HG02571 (cell line): ENCODE measurements around the gene LRP1B.

Experiments
- ATAC-seq: cut with Tn5 transposase; IDR thresholded peaks from one replicate; pipeline ENCODE4 v1.9.1; 2021; ENCODE audit warnings: mild to moderate bottlenecking, moderate library complexity; ENCODE audit not compliant: unreplicated experiment

The LRP1B gene

GRCh38 chr2:140880573-140880972 lies 1250.2 kb downstream of the LRP1B start:
- no peak for ATAC-seq

- no peak for ATAC-seq
Measured at GRCh38 chr2:140876015-140876414, 1254.8 kb downstream of the LRP1B start.

- ATAC-seq, result no peak
Measured at GRCh38 chr2:140873915-140874531, 1256.8 kb downstream of the LRP1B start.

- no peak for ATAC-seq
Measured at GRCh38 chr2:140869925-140870324, 1260.9 kb downstream of the LRP1B start.

GRCh38 chr2:140869107-140869506 lies 1261.7 kb downstream of the LRP1B start:
- no peak for ATAC-seq

GRCh38 chr2:140865837-140866236 lies 1265.0 kb downstream of the LRP1B start:
- no peak for ATAC-seq

GRCh38 chr2:140863713-140864112 lies 1267.1 kb downstream of the LRP1B start:
- ATAC-seq, result no peak

GRCh38 chr2:140862181-140862580 lies 1268.6 kb downstream of the LRP1B start:
- no peak for ATAC-seq

GRCh38 chr2:140861666-140862065 lies 1269.2 kb downstream of the LRP1B start:
- no peak for ATAC-seq

- no peak for ATAC-seq
Measured at GRCh38 chr2:140855471-140855870, 1275.3 kb downstream of the LRP1B start.

- no peak for ATAC-seq
Measured at GRCh38 chr2:140851258-140851981, 1279.4 kb downstream of the LRP1B start.

- no peak for ATAC-seq
Measured at GRCh38 chr2:140843186-140843585, 1287.6 kb downstream of the LRP1B start.

- no peak for ATAC-seq
Measured at GRCh38 chr2:140842110-140842509, 1288.7 kb downstream of the LRP1B start.

GRCh38 chr2:140841141-140841540 lies 1289.7 kb downstream of the LRP1B start:
- no peak for ATAC-seq

GRCh38 chr2:140836826-140837225 lies 1294.0 kb downstream of the LRP1B start:
- no peak for ATAC-seq

- no peak for ATAC-seq
Measured at GRCh38 chr2:140835079-140835478, 1295.7 kb downstream of the LRP1B start.

GRCh38 chr2:140814141-140814540 lies 1316.7 kb downstream of the LRP1B start:
- ATAC-seq, result no peak

GRCh38 chr2:140808820-140809219 lies 1322.0 kb downstream of the LRP1B start:
- ATAC-seq, result no peak

- ATAC-seq, result no peak
Measured at GRCh38 chr2:140808211-140808610, 1322.6 kb downstream of the LRP1B start.

GRCh38 chr2:140804700-140805260 lies 1326.0 kb downstream of the LRP1B start:
- ATAC-seq, result no peak

GRCh38 chr2:140801311-140801710 lies 1329.5 kb downstream of the LRP1B start:
- ATAC-seq, result no peak

GRCh38 chr2:140797718-140798117 lies 1333.1 kb downstream of the LRP1B start:
- ATAC-seq, result peak; percentile 95
